Epithelial cell of proximal tubule (primary cell): ENCODE data around the gene AHCYL2. TPM values are rescaled to one million over a fixed set of nuclear protein-coding genes. Genes with fewer than 3 reads are reported as not detected.
A peak's percentile ranks its signal among the peaks of the same experiment; 100 is the strongest.
"Not testable (repeated sequence)": the region's sequence is repeated elsewhere in the genome, so short reads cannot be mapped to it uniquely, and the experiment has no call there.

Source experiments
- DNase-seq: peaks from one replicate; pipeline ENCODE4 v3.0.0-alpha.2; 2011; ENCODE audit warnings: low read depth
- H3K4me3 ChIP-seq: 2 replicates; pipeline ENCODE4 v1.5.1; 2011; ENCODE audit warnings: low read depth, mild to moderate bottlenecking, low read length
- total RNA-seq: library from RNA; depleted of rRNA; stranded (reverse); fragments of >200 nt; gene quantifications from 2 replicates; pipeline ENCODE4 v1.2.3, GENCODE V29; 2015
- TF ChIP-seq, protein P1 (sequence below): conservative IDR thresholded peaks from 2 replicates; pipeline ENCODE4 v1.5.1; 2012; ENCODE audit warnings: low read depth, mild to moderate bottlenecking, low read length

AHCYL2 gene
- total RNA-seq, 1 donor from 2014 or later: 7.0 TPM

DNA sequence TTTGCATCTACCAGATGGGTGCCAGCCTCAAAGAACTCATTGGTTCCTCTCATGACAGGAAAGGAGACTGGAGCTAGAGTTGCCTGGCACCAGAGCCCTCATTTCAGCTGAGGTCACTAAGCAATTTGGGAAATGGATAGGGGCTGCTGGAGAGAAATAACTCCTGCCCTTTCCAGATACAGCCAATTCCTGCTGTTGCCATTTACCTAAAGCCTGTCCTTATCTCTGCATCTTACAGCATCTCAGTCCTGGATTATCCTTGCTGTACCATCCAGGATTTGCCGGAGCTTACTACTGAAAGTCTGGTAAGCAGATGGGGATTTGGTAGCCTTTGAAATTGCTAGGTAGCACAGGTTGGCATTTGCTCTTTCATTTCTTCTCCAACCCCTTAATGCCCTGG lies 245.6 kb downstream of the AHCYL2 start:
- TF ChIP-seq, protein P1, sequence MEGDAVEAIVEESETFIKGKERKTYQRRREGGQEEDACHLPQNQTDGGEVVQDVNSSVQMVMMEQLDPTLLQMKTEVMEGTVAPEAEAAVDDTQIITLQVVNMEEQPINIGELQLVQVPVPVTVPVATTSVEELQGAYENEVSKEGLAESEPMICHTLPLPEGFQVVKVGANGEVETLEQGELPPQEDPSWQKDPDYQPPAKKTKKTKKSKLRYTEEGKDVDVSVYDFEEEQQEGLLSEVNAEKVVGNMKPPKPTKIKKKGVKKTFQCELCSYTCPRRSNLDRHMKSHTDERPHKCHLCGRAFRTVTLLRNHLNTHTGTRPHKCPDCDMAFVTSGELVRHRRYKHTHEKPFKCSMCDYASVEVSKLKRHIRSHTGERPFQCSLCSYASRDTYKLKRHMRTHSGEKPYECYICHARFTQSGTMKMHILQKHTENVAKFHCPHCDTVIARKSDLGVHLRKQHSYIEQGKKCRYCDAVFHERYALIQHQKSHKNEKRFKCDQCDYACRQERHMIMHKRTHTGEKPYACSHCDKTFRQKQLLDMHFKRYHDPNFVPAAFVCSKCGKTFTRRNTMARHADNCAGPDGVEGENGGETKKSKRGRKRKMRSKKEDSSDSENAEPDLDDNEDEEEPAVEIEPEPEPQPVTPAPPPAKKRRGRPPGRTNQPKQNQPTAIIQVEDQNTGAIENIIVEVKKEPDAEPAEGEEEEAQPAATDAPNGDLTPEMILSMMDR: no peak
- no peak overlapping the region for H3K4me3 ChIP-seq
- DNase-seq: no peak

DNA sequence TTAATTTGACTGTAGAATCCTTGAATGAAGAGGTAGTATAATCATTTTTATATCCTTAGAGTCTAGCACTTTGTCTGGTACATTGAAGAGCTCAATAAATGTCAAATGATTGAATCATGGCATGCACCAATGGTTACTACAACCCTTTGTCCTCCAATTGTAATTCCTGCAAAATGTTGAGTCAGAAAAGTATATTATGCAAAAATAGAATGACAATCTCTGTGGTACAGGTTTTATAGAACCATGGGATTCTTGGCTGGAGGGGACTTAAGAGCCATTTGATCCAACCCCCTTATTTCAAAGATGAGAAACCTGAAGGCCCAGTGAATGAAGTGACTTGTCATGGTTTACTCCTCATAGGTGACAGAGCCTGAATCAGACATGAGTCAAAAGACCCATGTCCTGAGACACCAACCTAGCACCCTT lies 246.6 kb downstream of the AHCYL2 start:
- no peak overlapping the region for H3K4me3 ChIP-seq
- TF ChIP-seq, protein P1: no peak
- peak; percentile 20 for DNase-seq

DNA sequence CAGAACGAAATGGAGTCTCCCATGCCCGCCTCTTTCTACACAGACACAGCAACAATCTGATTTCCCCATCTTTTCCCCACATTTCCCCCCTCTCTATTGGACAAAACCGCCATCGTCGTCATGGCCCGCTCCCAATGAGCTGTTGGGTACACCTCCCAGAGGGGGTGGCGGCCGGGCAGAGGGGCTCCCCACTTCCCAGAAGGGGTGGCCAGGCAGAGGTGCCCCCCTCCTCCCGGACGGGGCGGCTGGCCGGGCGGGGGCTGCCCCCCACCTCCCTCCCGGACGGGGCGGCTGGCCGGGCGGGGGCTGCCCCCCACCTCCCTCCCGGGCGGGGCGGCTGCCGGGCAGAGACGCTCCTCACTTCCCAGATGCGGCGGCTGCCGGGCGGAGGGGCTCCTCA lies 251.1 kb downstream of the AHCYL2 start:
- not testable (repeated sequence) for DNase-seq, H3K4me3 ChIP-seq

DNA sequence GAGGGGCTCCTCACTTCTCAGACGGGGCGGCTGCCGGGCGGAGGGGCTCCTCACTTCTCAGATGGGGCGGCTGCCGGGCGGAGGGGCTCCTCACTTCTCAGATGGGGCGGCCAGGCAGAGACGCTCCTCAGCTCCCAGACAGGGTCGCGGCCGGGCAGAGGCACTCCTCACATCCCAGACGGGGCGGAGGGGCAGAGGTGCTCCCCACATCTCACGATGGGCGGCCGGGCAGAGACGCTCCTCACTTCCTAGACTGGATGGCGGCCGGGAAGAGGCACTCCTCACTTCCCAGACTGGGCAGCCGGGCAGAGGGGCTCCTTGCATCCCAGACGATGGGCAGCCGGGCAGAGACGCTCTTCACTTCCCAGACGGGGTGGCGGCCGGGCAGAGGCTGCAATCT lies 251.6 kb downstream of the AHCYL2 start:
- H3K4me3 ChIP-seq, DNase-seq: not testable (repeated sequence)

Other genes starting within 250 kb of the AHCYL2 start
- 52.5 and 53.2 TPM in 2 replicates for gene TNPO3, start 169.9 kb upstream of the AHCYL2 start, total RNA-seq
- gene TSPAN33, start 80.3 kb upstream of the AHCYL2 start, total RNA-seq: 3.9 and 14.3 TPM in 2 replicates
- 19.0 and 25.5 TPM in 2 replicates for gene SMO, start 36.4 kb upstream of the AHCYL2 start, total RNA-seq
- gene STRIP2, start 209.4 kb downstream of the AHCYL2 start, total RNA-seq: 6.3 and 6.9 TPM in 2 replicates